HG03103 (cell line): ENCODE measurements around the gene NFE2L2.
"Not testable (repeated sequence)": the region's sequence is repeated elsewhere in the genome, so short reads cannot be mapped to it uniquely, and the experiment has no call there.

Experiments used
- ATAC-seq: cut with Tn5 transposase; IDR thresholded peaks from one replicate; pipeline ENCODE4 v1.9.1; 2021; ENCODE audit warnings: low read depth; ENCODE audit not compliant: unreplicated experiment

Gene NFE2L2

GRCh38 chr2:177264693-177265587 is at the start of gene NFE2L2:
TSS of gene NFE2L2 (minus strand) at chr2:177264727. CDS start at chr2:177264576, 151 bp downstream.
- peak; percentile 51 for ATAC-seq

DNA sequence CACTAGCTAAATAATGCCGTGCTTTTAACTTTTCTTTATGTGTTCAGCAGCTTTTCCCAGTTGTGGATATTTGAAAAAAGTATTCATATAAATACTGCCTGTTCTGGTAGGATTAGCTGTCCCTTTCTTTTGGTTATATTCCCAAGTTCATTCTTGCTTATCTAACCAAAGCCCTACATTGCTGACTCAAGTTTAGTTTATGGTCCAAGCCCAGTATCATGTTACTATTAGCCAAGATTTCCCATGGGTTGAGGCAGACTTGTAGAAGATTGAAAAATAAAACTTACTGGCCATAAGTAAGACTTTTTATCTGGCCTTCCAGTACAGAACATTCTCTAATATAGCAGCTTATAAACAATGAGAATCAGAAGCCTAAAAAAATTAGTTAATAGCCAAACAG is 49.7 kb upstream of the NFE2L2 start:
- no peak for ATAC-seq

- no peak for ATAC-seq
Measured at GRCh38 chr2:177313162-177313781, 48.7 kb upstream of the NFE2L2 start.

- no peak for ATAC-seq
Measured at GRCh38 chr2:177312562-177312961, 48.0 kb upstream of the NFE2L2 start.

- not testable (repeated sequence) for ATAC-seq
Measured at GRCh38 chr2:177309672-177310309, 45.3 kb upstream of the NFE2L2 start.

DNA sequence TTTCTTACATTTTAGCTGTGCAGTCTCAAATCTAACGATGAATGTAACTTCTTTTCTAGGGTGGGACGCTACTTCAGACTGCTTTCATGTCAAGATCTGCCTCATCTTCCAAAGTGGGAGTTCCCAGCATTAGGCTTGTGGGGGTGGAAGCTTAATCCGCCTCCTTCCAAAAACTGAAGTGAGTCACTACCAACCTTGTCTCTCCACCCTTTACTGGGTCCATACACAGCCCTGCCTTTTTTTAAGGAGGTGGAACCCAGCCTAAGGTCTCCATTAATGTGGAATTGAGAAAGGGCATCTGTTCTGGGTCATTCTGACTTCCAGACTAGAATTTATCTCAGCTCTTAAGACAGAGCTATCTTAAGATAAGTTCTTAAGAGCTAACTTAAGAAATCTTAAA is 42.0 kb upstream of the NFE2L2 start:
- no peak for ATAC-seq

- ATAC-seq: no peak
Measured at GRCh38 chr2:177303939-177304338, 39.4 kb upstream of the NFE2L2 start.

GRCh38 chr2:177302552-177302951 is 38.0 kb upstream of the NFE2L2 start:
- no peak for ATAC-seq

DNA sequence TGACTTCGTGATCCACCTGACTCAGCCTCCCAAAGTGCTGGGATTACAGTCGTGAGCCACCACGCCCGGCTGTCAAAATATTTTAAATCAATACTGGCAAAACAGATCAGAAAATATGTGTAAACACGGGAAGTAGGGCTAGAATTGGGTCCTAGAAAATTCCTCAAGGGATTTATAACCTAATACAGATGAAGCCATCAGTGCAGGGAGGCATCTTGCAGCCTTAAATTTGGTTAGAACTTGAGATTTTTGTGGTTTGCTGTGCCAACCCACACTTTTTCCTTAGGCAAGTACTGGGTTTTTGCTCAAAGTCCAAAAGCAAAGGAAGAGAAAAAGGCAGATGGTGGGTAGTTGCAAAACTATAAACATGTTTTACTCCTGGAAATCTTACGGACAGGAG is 33.7 kb upstream of the NFE2L2 start:
- no peak for ATAC-seq

GRCh38 chr2:177296040-177296439 is 31.5 kb upstream of the NFE2L2 start:
- no peak for ATAC-seq

DNA sequence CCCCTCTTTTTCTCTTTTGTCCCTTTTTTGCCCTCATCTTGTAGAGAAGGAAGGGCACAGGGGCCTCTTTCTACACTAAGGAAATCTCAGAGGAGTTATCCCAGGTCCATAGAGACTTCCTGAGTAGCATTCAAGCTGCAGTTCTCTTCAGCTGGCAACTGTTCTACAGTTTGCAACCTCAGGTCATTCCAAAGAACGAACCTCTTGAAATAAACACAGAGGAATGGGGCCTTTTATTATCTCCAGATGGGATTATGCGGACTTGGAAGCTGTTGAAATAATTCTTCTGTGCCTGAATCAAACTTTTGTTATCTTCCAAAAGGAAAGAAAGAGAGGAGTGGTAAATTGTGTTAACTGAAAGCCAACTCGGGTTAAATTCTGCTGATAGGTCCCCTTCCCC is 31.0 kb upstream of the NFE2L2 start:
- no peak for ATAC-seq

DNA sequence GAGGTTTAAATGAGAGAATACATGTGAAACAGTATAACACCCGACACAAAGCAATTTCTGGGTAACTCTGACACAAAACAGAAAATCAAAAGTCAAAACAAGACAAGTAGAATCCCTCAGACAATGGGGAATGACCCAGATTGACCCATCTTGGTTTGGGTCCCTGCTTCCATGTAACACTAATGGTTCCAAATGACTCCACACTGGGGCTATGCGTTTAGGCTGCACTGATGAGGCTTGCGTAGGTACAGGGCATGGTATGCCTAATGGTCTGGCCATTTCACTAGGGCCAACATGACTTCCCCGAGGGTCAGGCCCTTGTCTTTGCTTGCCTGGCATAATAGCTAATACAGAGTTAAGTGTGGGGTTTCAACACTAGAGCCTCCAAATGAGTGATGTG is 27.2 kb upstream of the NFE2L2 start:
- no peak for ATAC-seq

DNA sequence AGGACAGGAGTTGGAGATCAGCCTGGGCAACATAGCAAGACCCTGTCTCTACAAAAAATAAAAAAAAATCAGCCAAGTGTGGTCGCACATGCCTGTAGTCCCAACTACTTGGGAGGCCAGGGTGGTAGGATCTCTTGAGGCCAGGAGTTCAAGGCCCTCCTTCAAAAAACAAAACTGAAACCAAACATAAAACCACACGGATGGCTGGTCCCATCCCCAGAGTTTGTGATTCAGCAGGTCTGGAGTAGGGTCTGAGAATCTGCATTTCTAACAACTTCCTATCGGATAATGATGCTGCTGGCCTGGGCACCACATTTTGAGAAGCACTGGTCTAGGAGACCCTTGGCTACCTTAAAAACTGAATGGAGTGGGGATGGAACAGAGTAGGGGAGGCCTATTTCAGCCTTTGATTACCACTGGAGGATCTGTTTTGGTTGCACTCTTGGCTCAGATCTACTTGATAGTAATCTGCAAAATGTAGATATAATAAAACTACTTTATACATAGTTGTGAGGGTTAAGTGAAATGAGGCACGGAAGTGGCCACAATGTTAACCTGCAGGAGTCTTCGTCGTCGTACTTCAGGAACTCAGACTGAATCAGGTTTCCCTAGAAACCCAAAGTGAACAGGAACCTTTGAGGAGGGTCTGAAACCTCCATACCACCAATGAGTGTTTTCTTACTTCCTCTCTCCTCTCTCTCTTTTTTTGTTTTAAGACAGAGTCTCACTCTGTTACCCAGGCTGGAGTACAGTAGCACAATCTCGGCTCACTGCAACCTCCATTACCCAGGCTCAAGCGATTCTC is 25.5 kb upstream of the NFE2L2 start:
- peak; percentile 81 for ATAC-seq

GRCh38 chr2:177287814-177288213 is 23.3 kb upstream of the NFE2L2 start:
- no peak for ATAC-seq

GRCh38 chr2:177285892-177286715 is 21.6 kb upstream of the NFE2L2 start:
- no peak for ATAC-seq

DNA sequence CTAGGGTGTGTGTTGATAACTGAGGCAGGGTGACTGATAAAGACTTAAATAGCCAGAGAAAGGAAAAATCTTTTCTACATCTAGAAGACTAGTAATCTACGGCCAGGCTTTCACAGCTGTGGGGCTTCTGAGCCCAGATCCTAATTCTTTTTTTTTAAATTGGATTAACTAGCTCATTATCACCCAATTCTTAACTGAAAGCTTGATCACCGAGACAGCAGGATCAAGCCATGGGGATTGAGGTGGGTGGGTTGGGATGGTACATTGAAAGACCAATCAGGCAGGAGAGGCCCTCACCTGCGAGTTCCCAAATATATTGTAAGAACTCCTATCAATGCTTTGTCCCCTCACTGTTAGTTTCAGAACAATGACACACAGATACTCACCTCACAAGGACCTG is 20.0 kb upstream of the NFE2L2 start:
- ATAC-seq: no peak

DNA sequence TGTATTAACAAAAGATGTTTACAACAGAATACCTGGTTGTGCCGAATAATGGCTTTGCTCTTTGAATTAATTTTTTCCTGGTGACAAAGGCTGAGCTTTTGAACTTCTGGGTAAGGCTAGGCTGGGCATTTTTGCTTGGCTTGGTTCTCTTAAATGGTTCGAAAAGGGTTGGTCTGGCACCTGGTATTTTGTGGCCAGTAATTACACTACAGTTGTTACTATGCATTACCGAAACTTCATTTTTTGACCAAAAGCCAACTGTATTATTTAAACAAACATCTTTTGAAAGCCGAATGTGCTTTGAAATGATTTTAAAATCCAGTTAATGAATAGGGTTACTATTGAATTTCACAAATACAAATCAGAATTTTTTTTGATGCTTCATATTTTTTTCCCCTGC is 19.4 kb upstream of the NFE2L2 start:
- no peak for ATAC-seq

DNA sequence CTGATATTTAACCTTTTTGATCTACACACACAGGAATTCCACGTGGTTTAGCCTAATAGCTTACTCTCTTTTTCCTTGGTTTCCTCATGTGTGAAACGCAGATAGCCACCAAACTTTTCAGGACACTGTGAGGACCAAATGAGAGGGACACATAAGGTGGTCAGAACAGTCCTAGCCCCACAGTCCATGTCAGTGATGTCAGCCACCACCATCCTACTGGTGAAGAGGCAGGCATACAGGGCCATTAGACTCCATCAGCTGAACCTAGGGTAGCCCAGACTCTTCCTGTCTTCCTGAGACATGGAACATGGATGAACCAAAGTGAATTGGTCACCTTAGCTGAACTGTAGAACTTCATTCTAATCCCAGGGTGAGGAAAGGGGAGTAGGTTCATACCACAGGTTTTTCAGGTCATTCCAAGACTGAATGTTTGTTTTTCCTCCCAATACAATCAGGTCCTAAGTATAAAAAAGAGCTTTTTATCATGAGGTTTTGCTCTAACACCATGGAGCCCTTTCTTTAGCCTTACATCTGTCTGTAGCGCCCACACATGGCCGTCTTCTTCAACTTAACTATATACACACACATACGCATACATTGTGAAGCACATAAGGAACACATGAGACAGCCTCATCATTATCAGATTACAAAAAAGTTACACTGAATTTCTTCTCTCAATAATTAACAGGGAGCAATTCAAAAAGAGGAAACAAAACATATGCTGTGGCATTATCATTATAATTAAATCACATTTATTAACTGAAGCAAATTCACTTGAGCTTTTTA is 18.5 kb upstream of the NFE2L2 start:
- ATAC-seq: no peak

- ATAC-seq: no peak
Measured at GRCh38 chr2:177282181-177282641, 17.7 kb upstream of the NFE2L2 start.
